Fibroblast of lung (primary cell): ENCODE data around the gene TLR10. TPM values are rescaled to one million over a fixed set of nuclear protein-coding genes. Genes with fewer than 3 reads are reported as not detected.

Experiments
- DNase-seq, 2 donors: peaks; one replicate each; pipeline versions ENCODE4 v3.0.0 to v3.0.0-alpha.2; 2010; ENCODE audit warnings: low read depth in 2 of 2
- H2AFZ ChIP-seq: 2 replicates; pipeline ENCODE4 v1.5.1; 2012; ENCODE audit warnings: low read length, control low read depth, inconsistent platforms
- H3K27ac ChIP-seq: 2 replicates; pipeline ENCODE4 v1.5.1; 2011; ENCODE audit warnings: low read length, control low read depth; ENCODE audit not compliant: insufficient read depth
- H3K27me3 ChIP-seq: 2 replicates; pipeline ENCODE4 v1.5.1; 2011; ENCODE audit warnings: mild to moderate bottlenecking, low read length; ENCODE audit not compliant: control insufficient read depth, insufficient read depth
- H3K36me3 ChIP-seq: 2 replicates; pipeline ENCODE4 v1.5.1; 2011; ENCODE audit warnings: low read length; ENCODE audit not compliant: control insufficient read depth, insufficient read depth
- H3K4me1 ChIP-seq: 2 replicates; pipeline ENCODE4 v1.5.1; 2011; ENCODE audit warnings: low read length; ENCODE audit not compliant: control insufficient read depth, insufficient read depth; ENCODE audit errors: extremely low read depth
- H3K4me2 ChIP-seq: 2 replicates; pipeline ENCODE4 v1.5.1; 2011; ENCODE audit warnings: low read length, control low read depth; ENCODE audit not compliant: insufficient read depth; ENCODE audit errors: extremely low read depth
- H3K4me3 ChIP-seq, 4 experiments: fragments of 200-600 bp in 1 of 4; sonication (generic) in 1 of 4; replicated peaks in 1 of 4; 2 replicates each; pipeline ENCODE4 v1.5.1; 2011 to 2016; ENCODE audit warnings: low read length in 4 of 4, low read depth in 3 of 4, mild to moderate bottlenecking in 3 of 4, control low read depth in 2 of 4, inconsistent platforms in 1 of 4, mixed read lengths in 1 of 4; ENCODE audit not compliant: insufficient read depth in 1 of 4; ENCODE audit errors: control extremely low read depth in 1 of 4
- H3K79me2 ChIP-seq: 2 replicates; pipeline ENCODE4 v1.5.1; 2012; ENCODE audit warnings: mild to moderate bottlenecking, low read length, inconsistent platforms; ENCODE audit not compliant: control insufficient read depth, insufficient read depth
- H3K9ac ChIP-seq: 2 replicates; pipeline ENCODE4 v1.5.1; 2011; ENCODE audit warnings: mild to moderate bottlenecking, low read length, control low read depth; ENCODE audit not compliant: insufficient read depth
- H3K9me3 ChIP-seq: 2 replicates; pipeline ENCODE4 v1.5.1; 2012; ENCODE audit warnings: low read depth, low read length; ENCODE audit not compliant: control insufficient read depth, insufficient read depth
- H4K20me1 ChIP-seq: 2 replicates; pipeline ENCODE4 v1.5.1; 2011; ENCODE audit warnings: low read length; ENCODE audit not compliant: control insufficient read depth, insufficient read depth; ENCODE audit errors: extremely low read depth
- CTCF ChIP-seq, 2 donors: IDR thresholded peaks in 1 of 2; conservative IDR thresholded peaks in 1 of 2; 1 replicate in 1 of 2; 2 replicates in 1 of 2; pipeline ENCODE4 v1.5.1; 2011 to 2012; ENCODE audit warnings: low read length in 2 of 2, control low read depth in 1 of 2, inconsistent platforms in 1 of 2, low read depth in 1 of 2, mild to moderate bottlenecking in 1 of 2
- EZH2 ChIP-seq: IDR thresholded peaks from 2 replicates; pipeline ENCODE4 v1.5.1; 2012; ENCODE audit warnings: low read length, control low read depth, mild to moderate bottlenecking; ENCODE audit errors: missing control alignments
- polyA plus RNA-seq, 2 donors: library from polyadenylated mRNA; depleted of rRNA in 1 of 2; stranded (reverse) in 1 of 2; unstranded in 1 of 2; fragments of >200 nt; gene quantifications; 2 replicates each; pipeline ENCODE4 v1.2.1, GENCODE V29; 2011 to 2012; ENCODE audit warnings: missing spikeins in 1 of 2
- total RNA-seq: library from RNA; depleted of rRNA; stranded (reverse); fragments of >200 nt; gene quantifications from 2 replicates; pipeline ENCODE4 v1.2.1, GENCODE V29; 2014

TLR10 gene
- total and polyA plus RNA-seq, 2 donors (not counting 1 experiment from before 2014, with no cell fraction given), result not detected

- Histone ChIP-seq H3K36me3 (no peaks in the 10 kb centered on the region), H3K4me3 (no peak overlapping the region), H3K27ac (no peak overlapping the region), H2AFZ (no peak overlapping the region), H4K20me1 (no peaks in the 10 kb centered on the region), H3K9me3 (no peaks in the 10 kb centered on the region), H3K4me1 (no peaks in the 10 kb centered on the region), H3K9ac (no peak overlapping the region), H3K4me2 (no peak overlapping the region), H3K27me3 (no peaks in the 10 kb centered on the region), H3K79me2 (no peaks in the 10 kb centered on the region)
- DNase-seq, result peak in 1 of 2 donors; percentile 53
- TF ChIP-seq EZH2 (no peak), CTCF (conservative IDR thresholded peaks at IDR 0.05 in 1 of 2, IDR thresholded peaks at IDR 0.05 in 1 of 2; ENCODE audit: low read depth in 1 of 2, low read length in 2 of 2) (no peak)
These were observed 58.9 kb downstream of the TLR10 start for GRCh38 chr4:38723726-38724474.

DNA sequence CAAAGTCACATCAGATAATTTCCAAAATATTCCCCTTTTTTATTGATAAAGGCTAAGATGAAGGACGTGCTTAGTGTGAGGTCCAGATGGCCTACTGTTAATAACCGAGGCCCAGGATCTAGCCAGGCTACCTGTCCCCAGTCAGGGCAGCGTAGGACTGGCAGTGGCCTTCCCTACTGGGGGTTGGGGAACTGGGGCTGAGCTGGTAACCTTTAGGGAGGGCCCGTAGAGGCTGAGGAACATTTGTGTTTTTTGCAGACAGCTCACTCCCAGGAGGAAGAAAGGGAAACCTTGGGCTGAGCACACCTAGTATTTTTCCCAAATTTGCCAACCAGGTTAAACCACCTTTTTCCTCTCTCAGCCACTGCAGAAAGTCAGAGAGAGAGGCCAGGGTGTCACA lies 59.7 kb downstream of the TLR10 start:
- Histone ChIP-seq H3K4me2 (no peak overlapping the region), H3K79me2 (no peaks in the 10 kb centered on the region), H3K27ac (no peak overlapping the region), H3K36me3 (no peaks in the 10 kb centered on the region), H3K4me3 (no peak overlapping the region), H3K27me3 (no peaks in the 10 kb centered on the region), H3K4me1 (no peaks in the 10 kb centered on the region), H2AFZ (no peak overlapping the region), H3K9ac (no peak overlapping the region), H4K20me1 (no peaks in the 10 kb centered on the region), H3K9me3 (no peaks in the 10 kb centered on the region)
- DNase-seq, result no peak
- TF ChIP-seq CTCF (conservative IDR thresholded peaks at IDR 0.05 in 1 of 2, IDR thresholded peaks at IDR 0.05 in 1 of 2; ENCODE audit: low read depth in 1 of 2, low read length in 2 of 2), result no peak
- no peak for TF ChIP-seq EZH2

Other genes starting within 250 kb of the TLR10 start
- 12.1 and 12.4 TPM in 2 replicates for gene KLF3, start 118.8 kb downstream of the TLR10 start, total RNA-seq
- 16.3 and 18.9 TPM in 2 replicates for gene KLF3, start 118.8 kb downstream of the TLR10 start, polyA plus RNA-seq
- 1.3 and 1.7 TPM in 2 replicates for gene TLR1, start 21.8 kb upstream of the TLR10 start, total RNA-seq
- 0.41 and 0.77 TPM in 2 replicates for gene TLR1, start 21.8 kb upstream of the TLR10 start, polyA plus RNA-seq
- gene TLR6, start 73.8 kb upstream of the TLR10 start, total RNA-seq, result 1.0 and 2.3 TPM in 2 replicates
- gene TLR6, start 73.8 kb upstream of the TLR10 start, polyA plus RNA-seq, result 1.9 and 2.3 TPM in 2 replicates
- 270 and 296 TPM in 2 replicates for gene FAM114A1, start 84.8 kb upstream of the TLR10 start, total RNA-seq
- gene FAM114A1, start 84.8 kb upstream of the TLR10 start, polyA plus RNA-seq, result 272 and 402 TPM in 2 replicates
- gene TMEM156, start 249.4 kb upstream of the TLR10 start, total RNA-seq, result 0.17 and 0.26 TPM in 2 replicates
- gene TMEM156, start 249.4 kb upstream of the TLR10 start, polyA plus RNA-seq, result 0.05 and 0.06 TPM in 2 replicates